IMR-90 (cell line): ENCODE results near the gene IMPDH1. TPM values are rescaled to one million over a fixed set of nuclear protein-coding genes. Genes with fewer than 3 reads are reported as not detected.

Experiments
- ATAC-seq: fragments of 200-7000 bp; cut with Tn5 transposase; 2 replicates; pipeline ENCODE4 v1.9.1; 2020; ENCODE audit warnings: low read depth, mild to moderate bottlenecking, moderate library complexity
- BruUV-seq: library from RNA; stranded (reverse); fragments of 400-500 nt; replicated peaks from 2 replicates; lab custom pipeline; 2021; lab: Mats Ljungman, UMichigan
- CTCF ChIA-PET: fragments of 300-600 bp; formaldehyde crosslinking; extraction: SDS; loops from one replicate; lab custom pipeline; 2021; ENCODE audit warnings: antibody characterized with exemption; lab: Yijun Ruan, JAX
- POLR2A ChIA-PET: fragments of 300-600 bp; sonication (Branson Sonifier 250); formaldehyde crosslinking; loops from one replicate; lab custom pipeline; 2022; ENCODE audit warnings: antibody characterized with exemption; ENCODE audit not compliant: unreplicated experiment; lab: Charles Lee
- DNase-seq: peaks from one replicate; pipeline ENCODE4 v3.0.0; 2013
- H2AFZ ChIP-seq: replicated peaks from 2 replicates; pipeline ENCODE3; 2013; ENCODE audit warnings: low read length, mild to moderate bottlenecking; ENCODE audit not compliant: poor library complexity
- H2AK5ac ChIP-seq: 2 replicates; pipeline ENCODE4 v1.6.1; 2013; ENCODE audit warnings: low read depth, low read length, inconsistent platforms
- H2AK9ac ChIP-seq: replicated peaks from 2 replicates; pipeline ENCODE3; 2013; ENCODE audit warnings: mild to moderate bottlenecking, low read depth, low read length, moderate library complexity; ENCODE audit not compliant: poor library complexity
- H2BK120ac ChIP-seq: 2 replicates; pipeline ENCODE4 v1.6.1; 2013; ENCODE audit warnings: low read depth, low read length, inconsistent platforms
- H2BK15ac ChIP-seq: 3 replicates; pipeline ENCODE4 v1.6.1; 2013; ENCODE audit warnings: low read depth, low read length, inconsistent platforms
- H2BK20ac ChIP-seq: 2 replicates; pipeline ENCODE4 v1.6.1; 2013; ENCODE audit warnings: low read depth, mild to moderate bottlenecking, inconsistent platforms, low read length, moderate library complexity
- H2BK5ac ChIP-seq: 2 replicates; pipeline ENCODE4 v1.6.1; 2013; ENCODE audit warnings: mild to moderate bottlenecking, low read depth, low read length, inconsistent platforms; ENCODE audit not compliant: poor library complexity, severe bottlenecking
- H3K14ac ChIP-seq: replicated peaks from 2 replicates; pipeline ENCODE4 v1.6.1; 2013; ENCODE audit warnings: low read depth, low read length, inconsistent platforms
- H3K18ac ChIP-seq: 2 replicates; pipeline ENCODE4 v1.6.1; 2013; ENCODE audit warnings: low read depth, low read length, control low read depth
- H3K23ac ChIP-seq: 2 replicates; pipeline ENCODE4 v1.6.1; 2013; ENCODE audit warnings: low read depth, low read length, inconsistent platforms
- H3K27ac ChIP-seq: 2 replicates; pipeline ENCODE4 v1.5.1; 2013; ENCODE audit warnings: mild to moderate bottlenecking, control low read depth, low read length; ENCODE audit not compliant: insufficient read depth
- H3K27me3 ChIP-seq: 2 replicates; pipeline ENCODE4 v1.6.1; 2013; ENCODE audit warnings: low read length; ENCODE audit not compliant: control insufficient read depth, insufficient read depth
- H3K36me3 ChIP-seq: 2 replicates; pipeline ENCODE4 v1.6.1; 2013; ENCODE audit warnings: low read length, mixed read lengths; ENCODE audit not compliant: control insufficient read depth, insufficient read depth
- H3K4ac ChIP-seq: 2 replicates; pipeline ENCODE4 v1.6.1; 2013; ENCODE audit warnings: low read depth, low read length, inconsistent platforms
- H3K4me1 ChIP-seq: 2 replicates; pipeline ENCODE4 v1.6.1; 2013; ENCODE audit warnings: low read length, mixed read lengths; ENCODE audit not compliant: control insufficient read depth, insufficient read depth
- H3K4me2 ChIP-seq: 2 replicates; pipeline ENCODE4 v1.6.1; 2013; ENCODE audit warnings: low read depth, mild to moderate bottlenecking, control low read depth, low read length, moderate library complexity
- H3K4me3 ChIP-seq: 2 replicates; pipeline ENCODE4 v1.5.1; 2013; ENCODE audit warnings: low read depth, mild to moderate bottlenecking, control low read depth, low read length, moderate library complexity; ENCODE audit not compliant: insufficient read depth
- H3K56ac ChIP-seq: 2 replicates; pipeline ENCODE4 v1.6.1; 2013; ENCODE audit warnings: low read length, inconsistent platforms; ENCODE audit not compliant: insufficient read depth; ENCODE audit errors: extremely low read depth
- H3K79me1 ChIP-seq, 2 experiments: 2 replicates each; pipeline ENCODE4 v1.6.1; 2013; ENCODE audit warnings: low read length in 2 of 2, inconsistent platforms in 1 of 2, low read depth in 1 of 2
- H3K9ac ChIP-seq: 2 replicates; pipeline ENCODE4 v1.6.1; 2013; ENCODE audit warnings: low read depth, low read length, control low read depth
- H3K9me1 ChIP-seq: 2 replicates; pipeline ENCODE4 v1.6.1; 2013; ENCODE audit warnings: low read length, inconsistent platforms; ENCODE audit not compliant: insufficient read depth
- H3K9me3 ChIP-seq: 2 replicates; pipeline ENCODE4 v1.6.1; 2013; ENCODE audit warnings: low read length; ENCODE audit not compliant: control insufficient read depth, insufficient read depth
- H4K20me1 ChIP-seq: 2 replicates; pipeline ENCODE4 v1.6.1; 2013; ENCODE audit warnings: low read length, inconsistent platforms; ENCODE audit not compliant: insufficient read depth
- H4K5ac ChIP-seq: 2 replicates; pipeline ENCODE4 v1.6.1; 2013; ENCODE audit warnings: mild to moderate bottlenecking, low read depth, low read length, control low read depth
- H4K8ac ChIP-seq, 2 experiments: 2 replicates each; pipeline ENCODE4 v1.6.1; 2013; ENCODE audit warnings: low read depth in 2 of 2, low read length in 2 of 2, control low read depth in 1 of 2, inconsistent platforms in 1 of 2
- H4K91ac ChIP-seq: 2 replicates; pipeline ENCODE4 v1.6.1; 2013; ENCODE audit warnings: low read depth, low read length, inconsistent platforms; ENCODE audit not compliant: insufficient read depth
- BHLHE40 ChIP-seq: fragments of 150-350 bp; IDR thresholded peaks from 2 replicates; pipeline ENCODE4 v1.6.1; 2016; ENCODE audit warnings: mild to moderate bottlenecking, low read depth, low read length
- CEBPB ChIP-seq: IDR thresholded peaks from 2 replicates; pipeline ENCODE4 v1.6.1; 2012; ENCODE audit warnings: low read depth, low read length, improper control_type of control experiment
- CHD1 ChIP-seq: IDR thresholded peaks from 2 replicates; pipeline ENCODE4 v1.6.1; 2012; ENCODE audit warnings: low read depth, low read length, improper control_type of control experiment
- CTCF ChIP-seq: conservative IDR thresholded peaks from 2 replicates; pipeline ENCODE4 v1.5.1; 2012; ENCODE audit warnings: mild to moderate bottlenecking, low read depth, low read length, improper control_type of control experiment
- ELK1 ChIP-seq: fragments of 150-350 bp; IDR thresholded peaks from 2 replicates; pipeline ENCODE4 v1.6.1; 2016; ENCODE audit warnings: low read depth, mild to moderate bottlenecking, low read length, moderate library complexity, borderline replicate concordance
- FOS ChIP-seq: fragments of 150-350 bp; IDR thresholded peaks from 2 replicates; pipeline ENCODE4 v1.6.1; 2016; ENCODE audit warnings: low read depth, low read length
- MAFK ChIP-seq: IDR thresholded peaks from 2 replicates; pipeline ENCODE4 v1.6.1; 2012; ENCODE audit warnings: low read depth, low read length, improper control_type of control experiment
- MAZ ChIP-seq: IDR thresholded peaks from 2 replicates; pipeline ENCODE4 v1.6.1; 2012; ENCODE audit warnings: low read depth, mild to moderate bottlenecking, low read length, improper control_type of control experiment, moderate library complexity, borderline replicate concordance
- MXI1 ChIP-seq: IDR thresholded peaks from 2 replicates; pipeline ENCODE4 v1.6.1; 2012; ENCODE audit warnings: low read depth, mild to moderate bottlenecking, low read length, moderate library complexity, borderline replicate concordance
- NFE2L2 ChIP-seq: fragments of 150-350 bp; IDR thresholded peaks from 2 replicates; pipeline ENCODE4 v1.6.1; 2016; ENCODE audit warnings: low read depth, mild to moderate bottlenecking, low read length
- POLR2A ChIP-seq: IDR thresholded peaks from 2 replicates; pipeline ENCODE4 v1.6.1; 2012; ENCODE audit warnings: mild to moderate bottlenecking, low read depth, low read length
- RAD21 ChIP-seq: IDR thresholded peaks from 2 replicates; pipeline ENCODE4 v1.6.1; 2012; ENCODE audit warnings: low read length, improper control_type of control experiment
- RCOR1 ChIP-seq: IDR thresholded peaks from 2 replicates; pipeline ENCODE4 v1.6.1; 2012; ENCODE audit warnings: mild to moderate bottlenecking, low read length, improper control_type of control experiment; ENCODE audit not compliant: insufficient replicate concordance
- RFX5 ChIP-seq: IDR thresholded peaks from 2 replicates; pipeline ENCODE4 v1.8.0; 2012; ENCODE audit warnings: low read depth, mild to moderate bottlenecking, low read length, moderate library complexity
- SMC3 ChIP-seq: fragments of 150-350 bp; IDR thresholded peaks from 2 replicates; pipeline ENCODE4 v1.6.1; 2016; ENCODE audit warnings: low read depth, mild to moderate bottlenecking, antibody characterized with exemption, low read length, moderate library complexity
- USF2 ChIP-seq: fragments of 150-350 bp; IDR thresholded peaks from 2 replicates; pipeline ENCODE4 v1.6.1; 2017; ENCODE audit warnings: mild to moderate bottlenecking, antibody characterized with exemption, low read length, low read depth
- WGBS, 2 experiments: methylation state at CpG; one replicate each; pipeline versions ENCODE4 v1.1.5 to v1.1.7; 2013; ENCODE audit warnings: missing lambda C conversion rate in 2 of 2; ENCODE audit not compliant: insufficient read length in 1 of 2; ENCODE audit errors: extremely low coverage in 2 of 2; 5-methylcytosine and 5-hydroxymethylcytosine counted together
- dilution Hi-C: fragments of 300-500 bp; cut with HindIII; formaldehyde crosslinking; loops from one replicate; pipeline ENCODE4 v1.14.3; 2018; ENCODE audit warnings: low sequenced_read_pairs; ENCODE audit not compliant: unreplicated experiment
- in situ Hi-C: fragments of 300-500 bp; cut with MboI; formaldehyde crosslinking; loops from 3 replicates; pipeline ENCODE4 v1.14.3; 2019; ENCODE audit warnings: low sequenced_read_pairs, inconsistent platforms, mixed read lengths
- intact Hi-C: fragments of 100-400 bp; cut with micrococcal nuclease; formaldehyde crosslinking; loops from 2 replicates; pipeline ENCODE4 v1.10.0; 2022
- polyA plus RNA-seq, 3 experiments: library from polyadenylated mRNA; depleted of rRNA; stranded (reverse); fragments of >200 nt; gene quantifications; 2 replicates each; pipeline ENCODE4 v1.2.3, GENCODE V29; 2012; ENCODE audit warnings: low replicate concordance in 1 of 3
- total RNA-seq: library from RNA; depleted of rRNA; stranded (reverse); fragments of >200 nt; gene quantifications from 2 replicates; pipeline ENCODE4 v1.2.3, GENCODE V29; 2012

The IMPDH1 gene
- total and polyA plus RNA-seq, 2 of the 4 experiments (the other 2 are of a cell fraction) = 49.5 to 69.3 TPM

GRCh38 chr7:128422037-128422436, 12.3 kb upstream of the IMPDH1 start:
- H3K14ac ChIP-seq = no peak overlapping the region
- H2AFZ ChIP-seq = no peak overlapping the region
- H3K4ac ChIP-seq = no peak overlapping the region
- dilution Hi-C loops = no loop called here
- no peaks in the 10 kb centered on the region for H3K79me1 ChIP-seq
- no CpG with 5 or more reads among the region's 1 CpG for WGBS, 2 experiments
- H3K4me2 ChIP-seq = no peak overlapping the region
- POLR2A ChIA-PET = no interaction called here
- no peak overlapping the region for H3K27ac ChIP-seq
- H3K56ac ChIP-seq = no peak overlapping the region
- CTCF ChIA-PET = no interaction called here
- no peaks in the 10 kb centered on the region for H3K9me1 ChIP-seq
- no peak for TF ChIP-seq RCOR1
- no peak for TF ChIP-seq SMC3
- no peak for TF ChIP-seq CTCF
- TF ChIP-seq MXI1 = no peak
- TF ChIP-seq MAZ = no peak
- no peak for TF ChIP-seq CHD1
- no peak for TF ChIP-seq MAFK
- TF ChIP-seq RAD21 = no peak
- TF ChIP-seq ELK1 = no peak
- no peak for TF ChIP-seq FOS
- TF ChIP-seq POLR2A = no peak
- TF ChIP-seq NFE2L2 = no peak
- TF ChIP-seq BHLHE40 = no peak
- TF ChIP-seq CEBPB = no peak
- no peak for TF ChIP-seq RFX5
- no peak for TF ChIP-seq USF2
- H2BK5ac ChIP-seq = peak overlapping the region; percentile 64
- H4K5ac ChIP-seq = no peak overlapping the region
- H3K18ac ChIP-seq = no peak overlapping the region
- no peak overlapping the region for H2BK20ac ChIP-seq
- H2BK120ac ChIP-seq = no peak overlapping the region
- no peak overlapping the region for H3K23ac ChIP-seq
- H4K91ac ChIP-seq = no peak overlapping the region
- H2AK9ac ChIP-seq = no peak overlapping the region
- peaks cover 2% of the 10 kb centered on the region for H3K4me1 ChIP-seq
- intact Hi-C loops = no loop called here
- H3K9ac ChIP-seq = no peak overlapping the region
- H2BK15ac ChIP-seq = no peak overlapping the region
- no peaks in the 10 kb centered on the region for H3K9me3 ChIP-seq
- in situ Hi-C loops = no loop called here
- H3K4me3 ChIP-seq = no peak overlapping the region
- H4K8ac ChIP-seq = no peak overlapping the region
- BruUV-seq = no TSS peak
- no peaks in the 10 kb centered on the region for H4K20me1 ChIP-seq
- peaks cover 20% of the 10 kb centered on the region for H3K27me3 ChIP-seq
- no peak overlapping the region for H2AK5ac ChIP-seq
- no peak for DNase-seq
- ATAC-seq = no peak
- H3K36me3 ChIP-seq = no peaks in the 10 kb centered on the region
